AG08396 (cell line): ENCODE results near the gene LAPTM5.

Experiments
- DNase-seq: peaks from one replicate; pipeline ENCODE4 v3.0.0; 2012; ENCODE audit warnings: low spot score, mixed read lengths

Gene LAPTM5

DNA sequence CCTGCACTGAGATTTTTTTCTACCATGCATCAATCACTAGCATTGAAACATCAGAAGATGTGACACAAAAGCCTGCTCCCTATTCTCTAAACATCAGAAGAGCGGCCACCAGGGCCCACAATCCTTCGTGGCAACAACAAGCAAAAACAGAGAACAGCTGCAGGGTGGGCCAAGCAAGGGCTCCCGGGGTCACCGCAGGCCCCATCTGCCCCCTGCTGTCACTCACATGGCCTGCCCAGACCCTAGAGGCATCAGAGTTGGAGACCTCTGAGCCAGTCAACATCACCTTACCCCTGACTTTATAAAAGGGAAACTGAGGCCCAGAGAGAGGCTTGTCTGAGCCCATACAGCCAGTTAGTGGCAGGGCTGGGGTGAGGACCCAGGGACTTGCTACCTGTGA is 1.8 kb downstream of the LAPTM5 start:
- no peak for DNase-seq

DNA sequence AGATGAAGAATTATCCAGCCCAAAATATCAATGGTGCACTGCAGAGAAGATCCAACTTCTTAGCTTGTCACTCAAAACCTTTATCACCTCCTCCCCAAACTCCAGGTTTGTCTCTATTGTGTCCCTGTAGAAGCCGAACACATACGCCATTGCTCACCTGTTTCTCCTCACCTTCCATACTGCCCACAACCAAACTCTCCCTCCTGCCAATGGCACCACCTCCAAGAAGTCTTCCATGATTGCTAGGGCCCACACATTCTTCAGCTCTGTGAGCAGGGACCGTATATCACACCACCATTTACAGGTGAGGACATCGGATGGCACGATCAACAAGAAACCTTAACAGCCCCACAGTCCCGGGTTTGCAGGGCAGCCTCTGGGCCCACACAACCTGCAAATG is 2.2 kb downstream of the LAPTM5 start:
- DNase-seq: no peak

DNA sequence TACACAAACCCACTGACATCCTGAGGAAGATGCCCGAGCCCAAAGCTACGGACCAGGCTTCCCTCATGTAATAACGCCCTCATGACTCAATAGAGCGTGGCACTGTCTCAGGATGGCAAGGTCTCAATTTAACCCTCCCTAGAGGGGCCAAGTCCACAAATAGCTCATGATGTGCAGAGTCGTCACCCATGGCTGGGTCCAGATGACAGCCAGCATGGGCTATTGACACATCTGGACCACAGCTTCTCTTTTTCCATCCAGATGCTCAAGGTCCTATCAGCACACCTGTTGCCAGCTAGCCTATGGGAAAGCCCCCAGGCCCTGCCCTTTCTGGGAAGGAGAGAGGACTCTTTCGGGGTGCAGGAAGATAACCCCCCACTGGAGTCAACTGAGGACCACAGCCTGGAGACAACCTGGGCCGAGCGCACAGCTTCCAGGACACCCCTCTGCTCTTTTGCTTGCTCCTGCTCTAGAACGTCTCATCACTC is 2.8 kb downstream of the LAPTM5 start:
- no peak for DNase-seq

DNA sequence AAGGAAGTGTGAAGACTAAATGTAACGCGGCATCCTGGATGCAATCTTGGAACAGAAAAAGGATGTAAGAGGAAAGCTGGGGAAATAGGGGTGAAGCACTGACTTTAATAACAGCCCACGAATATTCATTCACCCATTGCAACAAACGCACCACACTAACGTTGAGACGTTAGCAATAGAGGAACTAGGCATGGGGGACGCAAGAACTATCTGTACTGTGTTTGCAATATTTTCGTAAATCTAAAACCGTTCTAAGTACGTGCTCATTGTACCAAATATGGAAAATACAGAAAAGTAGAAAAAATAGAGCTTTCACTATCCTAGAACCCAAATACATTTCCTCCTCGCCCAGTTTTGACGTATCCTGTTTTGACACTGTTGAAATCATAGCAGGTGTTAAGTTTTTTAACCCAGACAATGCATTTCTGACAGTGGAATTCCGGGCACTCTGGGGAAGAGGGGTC is 3.9 kb downstream of the LAPTM5 start:
- no peak for DNase-seq

DNA sequence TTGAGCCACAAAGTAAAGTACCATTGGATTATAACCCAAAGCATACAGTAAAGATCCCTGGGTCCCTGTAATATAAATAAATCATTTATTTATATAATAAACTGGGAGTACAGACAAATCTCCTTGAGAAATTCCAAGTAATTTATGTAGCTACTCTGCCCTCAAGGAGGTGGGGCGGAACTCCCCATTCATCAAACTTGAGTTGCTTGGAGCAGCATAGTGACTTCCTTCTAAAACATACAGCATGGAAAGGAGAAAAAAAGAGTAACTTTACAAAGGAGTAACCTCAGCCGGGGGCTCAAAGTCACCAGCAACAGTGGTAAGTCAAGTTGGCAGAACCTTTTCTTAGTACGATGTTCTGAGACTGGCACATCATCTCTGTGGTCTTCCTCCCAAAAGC is 4.5 kb downstream of the LAPTM5 start:
- DNase-seq: no peak

DNA sequence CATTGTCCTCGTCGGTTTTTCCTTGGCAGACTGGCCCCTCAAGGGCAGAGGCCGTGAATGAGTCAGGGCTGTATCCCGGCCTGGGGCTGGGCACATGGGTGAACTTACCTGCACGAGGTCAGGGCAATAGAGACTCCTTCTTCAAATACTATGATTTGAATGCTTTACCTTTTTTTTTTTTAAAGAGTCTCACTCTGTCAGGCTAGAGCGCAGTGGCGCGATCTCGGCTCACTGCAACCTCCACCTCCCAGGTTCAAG is 5.0 kb downstream of the LAPTM5 start:
- DNase-seq: no peak

DNA sequence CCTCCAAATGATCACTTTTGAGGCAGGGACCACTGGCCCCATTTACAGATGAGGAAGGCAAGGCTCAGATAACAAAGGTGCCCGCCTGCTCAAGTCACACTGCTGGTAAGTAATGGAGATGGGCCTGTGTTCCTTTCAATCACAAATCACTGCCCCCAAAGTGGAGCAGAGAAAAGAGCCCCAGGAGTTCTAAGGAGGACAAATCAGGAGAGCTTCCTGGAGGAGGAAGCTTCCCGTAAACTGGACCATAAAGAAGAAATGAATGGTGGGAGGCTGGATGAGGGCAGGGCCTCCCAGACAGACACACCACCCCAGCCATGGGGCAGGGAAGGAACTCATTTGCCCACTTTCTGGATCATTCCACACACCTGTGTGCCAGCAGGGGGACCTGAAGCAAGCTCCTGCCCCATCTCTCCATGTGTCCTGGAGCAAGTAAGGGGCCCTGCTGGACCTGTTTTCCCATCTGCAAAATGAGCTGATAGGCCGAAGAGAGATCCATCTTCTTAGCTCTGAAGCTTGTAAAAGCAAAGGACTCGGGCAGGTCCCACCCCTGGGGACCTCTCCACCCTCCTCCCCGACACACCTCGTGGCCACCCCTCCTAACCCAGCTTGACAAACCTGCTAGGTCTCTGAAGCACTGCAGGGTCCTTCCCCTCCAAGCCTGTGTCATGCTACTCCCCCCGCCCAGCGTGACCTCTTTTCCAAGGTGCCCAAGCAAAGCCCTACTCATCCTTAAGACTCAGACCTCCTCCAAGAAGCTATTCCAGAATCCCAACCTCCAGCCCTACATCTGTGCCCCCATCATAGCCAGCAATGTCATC is 5.5 kb downstream of the LAPTM5 start:
- no peak for DNase-seq

GRCh38 chr1:30750731-30751291 is 6.8 kb downstream of the LAPTM5 start:
- no peak for DNase-seq

DNA sequence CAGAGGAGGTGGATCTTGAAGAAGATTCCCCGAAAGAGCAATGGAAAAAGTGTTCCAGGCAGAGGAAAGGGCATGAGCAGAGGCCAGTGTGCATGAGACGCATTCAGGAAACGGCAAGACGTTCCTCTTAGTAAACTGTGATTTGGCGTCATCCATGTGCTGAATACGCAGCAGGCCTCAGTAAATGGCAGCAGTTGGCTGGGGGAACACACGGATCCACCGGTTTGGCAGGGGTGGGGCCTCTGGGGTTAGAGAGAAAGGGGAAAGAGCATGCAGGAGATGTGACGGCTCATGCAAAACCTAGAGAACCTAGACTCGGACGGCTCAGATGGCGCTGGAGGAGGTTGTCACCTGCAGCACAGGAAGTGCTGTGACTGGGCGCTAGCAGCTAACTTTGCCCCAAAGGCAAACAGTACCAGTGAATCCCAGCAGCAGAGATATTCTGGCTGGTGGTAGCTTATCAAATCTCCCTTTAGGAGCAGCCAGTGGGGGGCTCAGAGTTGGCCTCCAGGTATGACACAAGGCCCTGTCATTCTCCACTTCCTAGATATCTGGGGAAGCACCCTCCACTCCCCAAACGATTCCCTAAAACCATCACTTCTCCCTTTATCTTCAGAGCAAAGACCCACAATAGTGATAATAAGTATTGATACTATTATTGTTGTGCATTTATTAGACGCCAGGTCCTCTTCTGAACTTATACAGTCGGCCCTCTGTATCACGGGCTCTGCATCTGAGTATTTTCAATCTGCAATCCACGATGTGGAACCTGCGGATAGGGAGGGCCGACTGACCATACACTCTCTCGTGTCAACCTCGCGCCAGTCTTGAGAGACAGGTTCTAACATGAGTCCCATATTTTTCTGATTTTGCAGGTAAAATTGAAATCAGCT is 7.6 kb downstream of the LAPTM5 start:
- no peak for DNase-seq

DNA sequence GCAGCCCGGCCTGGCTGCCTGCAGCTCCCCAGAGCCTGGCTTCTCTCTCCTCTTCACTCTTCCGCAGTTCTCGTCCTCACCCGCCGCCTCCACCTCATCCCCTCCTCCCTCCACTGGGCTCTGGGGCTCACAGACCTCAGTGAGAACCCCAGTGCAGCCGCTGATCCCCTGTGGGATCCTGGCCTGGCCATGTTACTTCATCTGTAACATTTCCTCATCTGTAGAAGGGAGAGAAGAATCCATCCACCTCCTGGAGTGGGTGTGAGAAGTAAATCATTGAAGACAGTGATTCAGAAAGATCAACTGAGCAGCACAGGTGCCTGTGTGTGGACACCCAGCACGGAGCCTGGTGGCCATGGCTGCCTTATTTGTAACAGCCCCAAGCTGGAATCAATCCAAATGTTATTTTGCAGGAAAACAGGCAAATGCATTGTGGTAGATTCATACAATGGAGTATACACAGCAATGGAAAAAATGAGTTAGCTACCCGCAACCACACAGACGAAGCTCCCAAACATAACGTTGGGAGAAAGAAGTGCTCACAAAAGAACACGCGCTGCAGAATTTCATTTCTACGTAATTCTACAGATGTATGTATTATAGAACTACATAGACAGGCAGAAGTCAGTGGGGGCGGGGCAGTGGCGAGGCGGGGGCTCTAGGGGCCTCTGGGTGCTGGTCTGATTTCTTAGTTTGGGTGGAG is 8.7 kb downstream of the LAPTM5 start:
- no peak for DNase-seq

- no peak for DNase-seq
Measured at GRCh38 chr1:30748098-30748698, 9.4 kb downstream of the LAPTM5 start.

- DNase-seq: no peak
Measured at GRCh38 chr1:30747033-30748008, 10.3 kb downstream of the LAPTM5 start.

DNA sequence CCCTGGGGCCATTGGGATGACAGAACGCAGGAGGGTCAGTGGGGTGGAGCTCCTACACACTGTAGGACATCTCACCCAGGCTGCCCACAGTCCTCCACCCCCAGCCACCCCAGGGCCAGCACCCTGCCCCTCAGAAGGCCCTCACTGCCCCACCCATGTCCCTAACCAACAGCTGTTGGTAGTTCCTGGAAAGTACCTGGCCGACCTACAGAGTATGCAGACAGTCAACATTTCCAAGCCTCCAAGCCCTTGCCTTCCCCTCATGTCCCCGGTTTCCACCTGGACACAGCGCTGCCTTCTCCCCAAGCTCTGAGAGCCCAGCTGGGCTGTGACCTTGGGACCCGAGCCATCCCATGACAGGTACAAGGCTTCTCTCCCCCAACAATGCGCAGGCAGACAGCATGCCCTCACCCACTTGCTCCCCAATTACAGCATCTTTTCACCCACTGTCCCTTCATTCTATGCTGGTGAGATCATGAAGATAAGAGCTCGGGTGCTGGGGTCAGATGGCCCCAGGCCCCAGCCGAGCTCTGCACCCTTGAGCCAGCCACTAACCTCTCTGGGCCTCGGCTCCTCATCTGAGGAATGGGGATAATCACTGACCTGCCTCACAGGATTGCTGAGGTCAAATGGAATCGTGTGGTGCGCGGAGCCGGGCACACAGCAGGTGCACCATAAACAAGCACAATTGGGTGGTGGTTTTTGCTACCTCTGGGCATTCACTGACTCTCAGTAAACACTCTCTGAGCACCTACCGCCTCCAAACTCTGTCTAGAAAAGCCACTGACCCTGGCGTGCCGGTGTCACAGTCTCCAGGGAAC is 11.2 kb downstream of the LAPTM5 start:
- no peak for DNase-seq

DNA sequence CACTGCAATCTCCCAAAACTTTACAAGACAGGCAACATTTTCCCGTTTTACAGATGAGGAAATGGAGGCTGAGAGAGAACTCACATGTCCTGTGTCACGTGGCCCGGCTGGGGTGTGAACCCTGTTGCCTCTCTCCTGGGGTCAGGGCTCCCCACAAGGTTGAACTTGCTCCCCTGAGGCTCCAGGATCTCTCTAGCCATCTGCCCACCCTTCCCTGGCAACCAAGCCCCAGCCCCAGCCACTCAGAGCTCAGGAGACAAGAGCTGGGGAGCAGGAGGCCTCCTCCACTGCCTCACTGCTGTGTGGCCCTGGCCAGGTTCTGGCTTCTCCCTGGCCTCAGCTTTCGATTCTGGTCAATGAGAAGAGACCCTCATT is 11.8 kb downstream of the LAPTM5 start:
- DNase-seq: no peak

DNA sequence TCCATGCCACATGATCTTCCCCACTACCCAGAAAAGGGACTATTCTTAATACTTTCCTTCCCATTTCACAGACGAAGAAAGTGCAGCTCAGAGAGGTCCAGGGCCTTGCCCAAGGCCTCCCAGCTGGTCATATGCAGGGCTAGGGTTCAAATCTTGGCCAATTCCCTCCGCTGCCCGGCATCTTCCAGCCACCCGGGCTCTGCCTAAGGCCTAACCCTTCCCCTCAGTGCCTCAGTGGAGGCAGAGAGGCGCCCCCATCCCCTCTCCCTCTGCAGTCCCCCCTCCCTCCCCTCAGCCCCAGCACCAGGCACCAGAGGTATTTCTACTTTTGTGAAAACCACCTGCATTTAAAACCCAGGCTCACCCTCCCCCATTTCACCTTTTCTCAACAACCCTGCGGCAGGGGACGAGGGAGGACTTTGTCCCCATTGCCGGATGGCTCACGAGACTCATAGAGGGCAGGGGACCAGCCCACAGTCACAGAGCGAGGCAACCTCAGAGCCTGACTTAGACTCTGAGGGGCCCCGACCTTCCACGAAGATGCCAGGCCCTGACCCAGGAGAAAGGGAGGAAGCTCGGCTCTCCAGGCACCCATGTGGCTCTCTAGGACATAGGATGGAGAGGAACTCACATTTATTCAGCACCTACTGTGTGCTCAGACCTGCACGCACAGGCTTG is 12.3 kb downstream of the LAPTM5 start:
- DNase-seq: no peak

- no peak for DNase-seq
Measured at GRCh38 chr1:30744060-30744756, 13.4 kb downstream of the LAPTM5 start.

DNA sequence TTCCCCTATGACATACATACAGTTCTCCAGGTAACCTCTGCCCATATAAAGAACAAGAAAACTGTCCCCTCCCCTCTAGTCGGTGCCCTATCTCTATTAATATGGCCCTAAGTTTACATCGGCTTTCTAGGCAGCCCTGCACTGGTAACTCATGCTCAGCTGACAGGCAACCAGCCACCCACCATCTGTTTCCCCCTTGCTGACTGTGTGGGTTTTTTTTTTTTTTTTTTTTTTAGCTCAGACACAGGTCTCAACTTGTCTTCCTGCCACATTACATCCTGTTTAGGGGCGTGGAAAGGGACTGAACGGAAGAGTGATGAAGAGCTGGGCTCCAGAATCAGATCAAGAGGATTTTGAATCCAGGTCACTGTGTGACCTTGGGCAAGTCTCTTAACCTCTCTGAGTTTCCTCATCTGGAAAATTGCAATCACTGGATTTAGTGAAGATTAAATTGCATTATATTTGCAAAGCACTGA is 14.0 kb downstream of the LAPTM5 start:
- DNase-seq: no peak

GRCh38 chr1:30742963-30743559 is 14.5 kb downstream of the LAPTM5 start:
- no peak for DNase-seq
